Fibroblast of pulmonary artery (primary cell): Measurements from ENCODE around the gene GOLGA7B.

ENCODE experiments used
- DNase-seq: peaks from one replicate; pipeline ENCODE4 v3.0.0-alpha.2; 2010; ENCODE audit warnings: low read depth
- H3K4me3 ChIP-seq: replicated peaks from 2 replicates; pipeline ENCODE4 v1.5.1; 2011; ENCODE audit warnings: low read depth, mild to moderate bottlenecking, control low read depth, low read length, moderate library complexity
- TF ChIP-seq, protein P1 (sequence below): IDR thresholded peaks from 2 replicates; pipeline ENCODE4 v1.5.1; 2011; ENCODE audit warnings: mild to moderate bottlenecking, control low read depth, low read length, inconsistent platforms; ENCODE audit errors: missing control alignments

The GOLGA7B gene

DNA sequence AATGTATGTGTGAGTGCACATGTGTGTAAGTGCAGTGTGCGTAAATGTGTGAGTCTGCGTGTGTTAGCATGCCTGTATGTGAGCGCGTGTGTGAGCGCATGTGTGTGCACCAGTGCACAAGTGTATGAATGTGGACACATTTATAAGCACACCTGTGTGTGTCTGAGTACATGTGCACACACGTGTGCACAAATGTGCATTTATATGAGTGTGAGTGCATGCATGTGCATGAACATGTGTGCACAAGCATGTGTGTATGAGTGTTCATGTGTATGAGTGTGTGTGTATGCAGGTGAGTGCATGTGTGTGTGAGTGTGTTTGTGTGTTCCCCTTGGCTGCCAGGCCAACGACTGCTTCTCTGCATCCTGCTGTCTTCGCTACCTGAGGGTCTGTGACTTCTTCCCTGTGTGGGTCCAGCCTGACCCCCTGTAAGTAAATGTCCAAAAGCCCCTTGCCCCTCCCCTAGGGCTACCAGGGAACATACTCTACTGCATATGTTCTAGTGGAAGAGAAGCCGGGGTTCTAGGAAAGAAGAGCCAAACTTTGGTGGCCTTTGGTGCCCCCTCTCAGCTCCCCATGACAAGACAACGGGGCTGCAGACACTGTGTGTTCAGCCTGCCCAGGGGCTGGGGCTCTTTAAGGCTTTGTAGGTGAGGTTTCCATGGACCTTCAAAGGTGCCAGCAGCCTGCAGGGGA is 17.0 kb downstream of the GOLGA7B start:
- TF ChIP-seq, protein P1, sequence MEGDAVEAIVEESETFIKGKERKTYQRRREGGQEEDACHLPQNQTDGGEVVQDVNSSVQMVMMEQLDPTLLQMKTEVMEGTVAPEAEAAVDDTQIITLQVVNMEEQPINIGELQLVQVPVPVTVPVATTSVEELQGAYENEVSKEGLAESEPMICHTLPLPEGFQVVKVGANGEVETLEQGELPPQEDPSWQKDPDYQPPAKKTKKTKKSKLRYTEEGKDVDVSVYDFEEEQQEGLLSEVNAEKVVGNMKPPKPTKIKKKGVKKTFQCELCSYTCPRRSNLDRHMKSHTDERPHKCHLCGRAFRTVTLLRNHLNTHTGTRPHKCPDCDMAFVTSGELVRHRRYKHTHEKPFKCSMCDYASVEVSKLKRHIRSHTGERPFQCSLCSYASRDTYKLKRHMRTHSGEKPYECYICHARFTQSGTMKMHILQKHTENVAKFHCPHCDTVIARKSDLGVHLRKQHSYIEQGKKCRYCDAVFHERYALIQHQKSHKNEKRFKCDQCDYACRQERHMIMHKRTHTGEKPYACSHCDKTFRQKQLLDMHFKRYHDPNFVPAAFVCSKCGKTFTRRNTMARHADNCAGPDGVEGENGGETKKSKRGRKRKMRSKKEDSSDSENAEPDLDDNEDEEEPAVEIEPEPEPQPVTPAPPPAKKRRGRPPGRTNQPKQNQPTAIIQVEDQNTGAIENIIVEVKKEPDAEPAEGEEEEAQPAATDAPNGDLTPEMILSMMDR, result no peak
- no peak for DNase-seq
- no peak overlapping the region for H3K4me3 ChIP-seq

DNA sequence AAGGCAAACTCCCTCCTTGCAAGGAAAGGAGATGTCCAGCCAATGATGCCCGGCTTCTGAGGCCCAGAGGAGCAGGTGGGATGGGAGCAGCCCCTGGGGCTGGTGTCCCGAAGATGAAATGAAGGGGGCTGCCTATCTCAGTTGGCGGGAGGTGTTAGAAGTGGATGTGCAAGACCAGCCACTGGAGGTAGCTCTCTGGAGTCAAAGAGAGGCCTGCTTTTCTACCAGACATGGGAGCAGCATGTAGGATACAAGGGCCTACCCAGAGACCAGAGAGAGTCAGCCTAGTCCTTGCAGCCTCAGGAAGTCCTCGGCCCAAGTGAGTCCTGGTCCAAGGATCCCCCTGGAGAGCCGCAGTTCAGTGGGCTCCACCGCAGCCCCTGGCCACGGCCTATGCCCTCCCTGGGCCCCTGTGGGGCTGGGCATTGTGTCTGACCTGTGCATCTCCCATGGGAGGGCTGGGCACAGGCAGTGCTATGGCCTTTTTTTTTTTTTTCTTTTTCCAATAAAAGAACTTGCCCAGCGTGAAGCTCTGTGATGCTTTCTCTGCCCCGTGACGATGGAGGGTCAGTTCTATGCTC is 17.7 kb downstream of the GOLGA7B start:
- TF ChIP-seq, protein P1, result no peak
- no peak overlapping the region for H3K4me3 ChIP-seq
- no peak for DNase-seq

DNA sequence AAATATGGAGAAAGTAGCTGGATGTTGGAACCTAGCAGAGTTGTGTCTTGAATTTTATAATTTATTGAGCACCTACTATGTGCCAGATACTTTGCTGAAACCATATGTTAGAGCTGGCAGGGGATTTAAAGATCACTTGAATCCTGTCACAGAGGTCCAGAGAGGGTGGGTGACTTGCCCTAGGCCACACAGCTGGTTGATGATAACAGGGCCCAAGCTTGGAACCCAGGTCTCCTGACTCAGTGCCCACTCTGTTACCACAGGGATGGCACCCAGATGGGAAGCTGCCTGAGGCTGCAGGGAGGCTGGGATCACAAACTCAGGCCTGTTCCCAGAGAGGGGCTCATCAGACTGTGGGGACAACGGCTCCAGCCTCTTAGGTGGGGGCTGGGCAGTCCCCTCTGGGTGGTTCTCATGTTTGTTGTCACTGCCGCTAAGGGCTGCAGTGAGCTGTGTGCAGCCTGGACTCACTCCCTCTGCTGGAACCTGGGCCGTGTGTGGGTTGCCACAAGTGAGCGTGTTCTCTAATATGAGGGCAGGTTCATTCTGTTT is 18.6 kb downstream of the GOLGA7B start:
- TF ChIP-seq, protein P1, result no peak
- DNase-seq, result no peak

DNA sequence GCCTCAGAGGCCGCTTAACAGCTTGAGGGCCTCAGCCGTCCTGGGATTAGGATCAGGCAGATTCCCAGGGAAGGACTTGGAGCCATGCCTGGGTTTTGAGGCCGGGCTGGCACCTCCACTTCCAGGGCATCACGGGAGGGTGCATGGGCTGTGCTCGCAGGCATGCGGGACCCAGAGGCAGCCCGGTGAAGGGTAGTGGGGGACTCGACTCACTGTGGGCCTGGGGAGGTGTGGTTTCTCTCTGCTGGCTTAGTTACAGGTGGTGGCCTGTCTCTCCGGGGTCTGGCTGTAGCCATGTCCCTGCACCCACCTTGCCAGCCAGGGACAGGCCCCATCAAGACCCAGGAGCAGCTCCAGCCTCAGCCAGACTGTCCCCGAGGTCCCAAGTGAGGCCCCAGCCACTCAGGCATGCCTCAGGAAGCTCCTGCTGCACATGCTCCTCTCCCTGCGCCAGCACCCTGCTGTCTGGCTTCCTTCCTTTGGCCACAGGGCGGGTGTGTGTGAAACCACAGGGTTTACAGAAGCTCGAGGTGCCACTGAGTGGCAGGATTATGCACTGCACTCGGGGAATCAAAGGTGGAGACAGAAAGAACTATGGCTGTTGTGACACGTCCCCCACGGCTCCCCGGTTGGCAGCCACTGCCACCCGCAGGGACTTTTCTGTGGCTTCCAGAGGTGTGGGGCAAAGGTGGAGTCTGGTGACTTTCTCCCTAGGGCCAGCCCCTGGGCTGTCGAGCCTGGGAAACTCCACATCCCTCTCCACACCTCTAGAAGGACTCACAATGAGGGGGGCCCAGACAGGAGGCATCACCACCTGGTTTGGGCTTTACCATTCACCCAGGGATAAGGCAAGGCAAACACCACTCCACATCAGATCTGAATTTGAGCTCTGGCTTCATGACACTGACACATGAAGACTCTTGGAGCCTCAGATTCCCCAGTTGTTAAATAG is 19.7 kb downstream of the GOLGA7B start:
- TF ChIP-seq, protein P1, result peak; percentile 82
- H3K4me3 ChIP-seq, result no peak overlapping the region
- peak; percentile 83 for DNase-seq

More for the DNA sequence above, 18.6 kb downstream of the GOLGA7B start:
- H3K4me3 ChIP-seq, result no peak overlapping the region

DNA sequence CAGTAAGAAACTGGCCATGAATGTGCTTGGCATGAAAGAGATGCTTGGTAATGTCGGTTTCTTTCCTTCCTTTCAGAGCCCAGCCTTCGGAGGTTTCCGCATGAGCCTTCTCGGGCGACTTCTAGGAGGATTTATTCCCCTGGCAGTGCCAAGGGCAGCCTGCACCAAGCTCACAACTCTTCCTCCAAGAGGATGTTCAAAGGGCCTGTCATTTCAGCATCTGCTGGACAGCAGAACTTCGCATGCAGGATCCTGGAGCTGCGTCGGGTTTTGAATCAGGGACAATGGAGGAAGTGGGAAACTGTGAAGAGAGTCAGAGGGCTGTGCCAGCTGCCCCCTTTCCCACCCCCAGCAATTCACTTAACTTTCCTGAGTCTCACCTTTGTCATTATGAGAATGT is 21.3 kb downstream of the GOLGA7B start:
- DNase-seq, result no peak
- H3K4me3 ChIP-seq, result no peak overlapping the region
- TF ChIP-seq, protein P1, result no peak

DNA sequence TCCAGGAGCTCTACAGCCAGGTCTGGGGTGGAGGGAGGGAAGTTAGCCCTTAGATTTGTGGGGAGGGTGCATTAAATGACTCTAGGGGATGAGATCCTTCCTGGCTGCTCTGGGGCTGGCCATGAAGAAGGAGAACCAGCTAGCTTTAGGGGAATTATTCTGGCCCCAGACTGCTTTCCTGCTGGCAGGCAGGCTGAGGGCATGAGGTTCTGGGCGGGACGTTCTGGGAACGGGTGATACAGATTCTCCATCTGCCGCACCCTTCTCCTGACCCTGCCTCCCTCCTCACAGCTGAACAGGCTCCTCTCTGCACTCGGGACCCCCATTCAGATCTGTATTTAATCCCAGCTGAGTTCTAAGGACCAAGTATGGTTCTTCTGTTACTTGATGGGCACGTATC is 23.9 kb downstream of the GOLGA7B start:
- H3K4me3 ChIP-seq, result no peak overlapping the region
- TF ChIP-seq, protein P1, result no peak
- DNase-seq, result no peak
